Natural killer cell (primary cell): Measurements from ENCODE around the gene COP1. TPM values are rescaled to one million over a fixed set of nuclear protein-coding genes. Genes with fewer than 3 reads are reported as not detected.

Experiments used
- ATAC-seq, 3 donors: fragments of 150-1000 bp in 2 of 3; fragments of 200-7000 bp in 1 of 3; cut with Tn5 transposase; 1 replicate in 1 of 3; 2 replicates in 2 of 3; pipeline ENCODE4 v1.10.0; 2021; ENCODE audit warnings: mild to moderate bottlenecking in 2 of 3, moderate library complexity in 2 of 3
- DNase-seq, 2 donors: peaks; one replicate each; pipeline versions ENCODE4 v3.0.0 to v3.0.0-alpha.2; 2013 to 2021; ENCODE audit warnings: mixed read lengths in 1 of 2
- H3K27ac ChIP-seq: one replicate; pipeline ENCODE4 v1.5.1; 2013; ENCODE audit warnings: mild to moderate bottlenecking, low read length
- H3K27me3 ChIP-seq: one replicate; pipeline ENCODE4 v1.6.1; 2013; ENCODE audit warnings: low read length; ENCODE audit not compliant: control insufficient read depth, insufficient read depth
- H3K36me3 ChIP-seq: one replicate; pipeline ENCODE4 v1.6.1; 2013; ENCODE audit warnings: low read length; ENCODE audit not compliant: control insufficient read depth, insufficient read depth
- H3K4me1 ChIP-seq: one replicate; pipeline ENCODE4 v1.6.1; 2013; ENCODE audit warnings: low read length; ENCODE audit not compliant: control insufficient read depth, insufficient read depth
- H3K4me3 ChIP-seq: one replicate; pipeline ENCODE4 v1.5.1; 2013; ENCODE audit warnings: low read length
- H3K9me3 ChIP-seq: one replicate; pipeline ENCODE4 v1.6.1; 2013; ENCODE audit warnings: low read length; ENCODE audit not compliant: control insufficient read depth, insufficient read depth
- H3K27ac Mint-ChIP-seq, 2 donors: one replicate each; pipeline ENCODE4 v1.8.0; 2022; ENCODE audit warnings: mild to moderate bottlenecking in 2 of 2, mixed read lengths in 2 of 2, moderate library complexity in 1 of 2
- H3K27me3 Mint-ChIP-seq, 2 donors: one replicate each; pipeline ENCODE4 v1.8.0; 2022; ENCODE audit warnings: low read depth in 2 of 2, mixed read lengths in 2 of 2
- H3K36me3 Mint-ChIP-seq: one replicate; pipeline ENCODE4 v1.8.0; 2022; ENCODE audit warnings: mixed read lengths
- H3K4me1 Mint-ChIP-seq, 2 donors: one replicate each; pipeline ENCODE4 v1.8.0; 2022; ENCODE audit warnings: mixed read lengths in 2 of 2
- H3K4me3 Mint-ChIP-seq: one replicate; pipeline ENCODE4 v1.8.0; 2022; ENCODE audit warnings: mild to moderate bottlenecking, moderate library complexity, mixed read lengths
- H3K9me3 Mint-ChIP-seq, 2 donors: one replicate each; pipeline ENCODE4 v1.8.0; 2022; ENCODE audit warnings: mixed read lengths in 2 of 2
- WGBS: methylation state at CpG from one replicate; pipeline ENCODE4 v1.1.7; 2013; ENCODE audit warnings: missing lambda C conversion rate; ENCODE audit not compliant: insufficient coverage; 5-methylcytosine and 5-hydroxymethylcytosine counted together
- intact Hi-C: fragments of 100-400 bp; cut with micrococcal nuclease; formaldehyde crosslinking; loops from one replicate; pipeline ENCODE4 v1.14.2; 2022
- total RNA-seq, 4 donors: library from RNA; stranded (reverse); fragments of 120-200 nt in 1 of 4; gene quantifications; one replicate each; pipeline versions ENCODE4 v1.2.3 to v1.2.4, GENCODE V29; 2013 to 2022
- TF ChIP-seq, protein P1 (sequence below): fragments of 200-600 bp; IDR thresholded peaks from one replicate; pipeline ENCODE4 v1.8.0; 2022; ENCODE audit warnings: antibody characterized with exemption

COP1 gene
- total RNA-seq, 3 donors from 2014 or later (not counting 1 experiment from before 2014, with no cell fraction given): 56.2 to 70.9 (median 60.9) TPM

DNA sequence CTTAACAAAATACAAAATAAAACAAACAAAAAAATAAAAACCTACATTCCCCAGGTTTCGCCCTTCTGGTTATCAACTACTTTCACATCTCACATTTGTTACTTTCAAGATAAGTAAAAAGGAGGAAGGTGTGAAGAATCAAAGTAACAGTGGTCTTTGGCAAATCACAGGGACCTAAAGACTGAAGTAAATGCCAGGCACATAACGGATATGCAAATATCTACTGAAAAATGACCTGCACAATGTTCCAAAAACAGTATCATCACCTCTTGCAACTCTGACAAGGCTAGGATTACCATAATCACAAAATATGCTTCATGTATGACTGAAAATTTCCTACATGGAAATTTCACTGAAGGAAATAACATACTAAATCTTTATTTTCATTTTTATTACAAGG, 29.3 kb downstream of the COP1 start:
- WGBS: 25% methylated on average over 1 of the region's 2 CpGs
- H3K27me3 ChIP-seq: no peaks in the 10 kb centered on the region
- H3K4me3 ChIP-seq: no peak overlapping the region
- ATAC-seq (peak; percentile 55 to 75 (median 65)), DNase-seq (no peak)
- H3K4me1 ChIP-seq: peaks cover 4% of the 10 kb centered on the region
- peaks cover 15% of the 10 kb centered on the region for H3K36me3 ChIP-seq
- intact Hi-C loops: no loop called here
- H3K27ac Mint-ChIP-seq: peak overlapping the region; percentile 4 to 60
- peak overlapping the region; percentile 66 for H3K4me3 Mint-ChIP-seq
- H3K27ac ChIP-seq: no peak overlapping the region
- H3K4me1 Mint-ChIP-seq: peaks cover 35 to 43% of the 10 kb centered on the region in 2 donors
- no peaks in the 10 kb centered on the region for H3K36me3 Mint-ChIP-seq
- TF ChIP-seq, protein P1, sequence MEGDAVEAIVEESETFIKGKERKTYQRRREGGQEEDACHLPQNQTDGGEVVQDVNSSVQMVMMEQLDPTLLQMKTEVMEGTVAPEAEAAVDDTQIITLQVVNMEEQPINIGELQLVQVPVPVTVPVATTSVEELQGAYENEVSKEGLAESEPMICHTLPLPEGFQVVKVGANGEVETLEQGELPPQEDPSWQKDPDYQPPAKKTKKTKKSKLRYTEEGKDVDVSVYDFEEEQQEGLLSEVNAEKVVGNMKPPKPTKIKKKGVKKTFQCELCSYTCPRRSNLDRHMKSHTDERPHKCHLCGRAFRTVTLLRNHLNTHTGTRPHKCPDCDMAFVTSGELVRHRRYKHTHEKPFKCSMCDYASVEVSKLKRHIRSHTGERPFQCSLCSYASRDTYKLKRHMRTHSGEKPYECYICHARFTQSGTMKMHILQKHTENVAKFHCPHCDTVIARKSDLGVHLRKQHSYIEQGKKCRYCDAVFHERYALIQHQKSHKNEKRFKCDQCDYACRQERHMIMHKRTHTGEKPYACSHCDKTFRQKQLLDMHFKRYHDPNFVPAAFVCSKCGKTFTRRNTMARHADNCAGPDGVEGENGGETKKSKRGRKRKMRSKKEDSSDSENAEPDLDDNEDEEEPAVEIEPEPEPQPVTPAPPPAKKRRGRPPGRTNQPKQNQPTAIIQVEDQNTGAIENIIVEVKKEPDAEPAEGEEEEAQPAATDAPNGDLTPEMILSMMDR: no peak
- no peaks in the 10 kb centered on the region for H3K27me3 Mint-ChIP-seq
- H3K9me3 Mint-ChIP-seq: no peaks in the 10 kb centered on the region
- H3K9me3 ChIP-seq: no peaks in the 10 kb centered on the region

DNA sequence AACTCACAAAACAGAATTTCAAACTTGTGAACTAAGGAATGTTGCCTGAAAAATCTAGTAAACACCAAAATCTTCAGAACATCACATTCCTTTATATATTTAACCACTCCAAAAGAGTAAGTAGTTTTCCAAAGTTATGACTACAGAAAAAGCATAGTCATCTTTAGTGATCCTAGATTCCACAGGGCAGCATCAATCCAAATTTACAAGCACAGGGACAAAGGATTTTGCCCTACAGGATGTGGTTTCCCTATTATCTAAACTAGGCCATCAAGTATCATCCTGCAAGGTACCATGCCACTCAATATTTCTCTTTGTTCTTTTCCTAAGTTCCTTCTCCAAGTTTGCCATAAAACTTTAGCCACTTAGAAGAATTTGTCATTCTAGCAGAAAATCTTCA, 33.0 kb downstream of the COP1 start:
- TF ChIP-seq, protein P1: no peak
- Histone ChIP-seq H3K27me3 (no peaks in the 10 kb centered on the region), H3K4me1 (peaks cover 4% of the 10 kb centered on the region), H3K36me3 (peaks cover 18% of the 10 kb centered on the region), H3K9me3 (no peaks in the 10 kb centered on the region), H3K4me3 (no peak overlapping the region), H3K27ac (no peak overlapping the region)
- Mint-ChIP-seq H3K9me3 (no peaks in the 10 kb centered on the region), H3K4me1 (peaks cover 41 to 42% of the 10 kb centered on the region in 2 donors), H3K36me3 (no peaks in the 10 kb centered on the region), H3K4me3 (no peak overlapping the region), H3K27ac (peak overlapping the region in 1 of 2 donors; percentile 7), H3K27me3 (no peaks in the 10 kb centered on the region)
- ATAC-seq (no peak), DNase-seq (no peak)
- intact Hi-C loops: no loop called here

DNA sequence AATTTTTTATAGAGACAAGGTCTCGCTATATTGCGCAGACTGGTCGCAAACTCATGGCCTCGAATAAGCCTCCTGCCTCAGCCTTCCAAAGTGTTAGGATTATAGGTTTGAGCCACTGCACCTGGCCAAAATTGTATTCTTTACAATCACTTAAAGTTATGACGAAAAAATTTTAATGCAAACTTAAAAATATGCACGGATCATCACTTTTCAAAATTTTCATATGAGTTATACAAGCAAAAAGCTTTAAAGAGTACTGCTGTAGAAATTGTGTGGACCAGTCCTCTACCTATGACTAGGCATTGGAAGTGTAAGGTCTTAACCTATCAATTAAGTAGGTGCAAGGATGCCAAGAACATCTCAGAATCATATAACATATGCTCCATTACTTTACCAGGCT, 34.9 kb downstream of the COP1 start:
- Mint-ChIP-seq H3K27me3 (no peaks in the 10 kb centered on the region), H3K36me3 (no peaks in the 10 kb centered on the region), H3K4me1 (peaks cover 29 to 35% of the 10 kb centered on the region in 2 donors), H3K9me3 (no peaks in the 10 kb centered on the region), H3K4me3 (no peak overlapping the region), H3K27ac (no peak overlapping the region)
- Histone ChIP-seq H3K4me1 (no peaks in the 10 kb centered on the region), H3K4me3 (no peak overlapping the region), H3K9me3 (no peaks in the 10 kb centered on the region), H3K27ac (no peak overlapping the region), H3K27me3 (no peaks in the 10 kb centered on the region), H3K36me3 (peaks cover 16% of the 10 kb centered on the region)
- TF ChIP-seq, protein P1: no peak
- DNase-seq (no peak), ATAC-seq (no peak)
- intact Hi-C loops: no loop called here
- 98% methylated on average over 4 of the region's 6 CpGs for WGBS

DNA sequence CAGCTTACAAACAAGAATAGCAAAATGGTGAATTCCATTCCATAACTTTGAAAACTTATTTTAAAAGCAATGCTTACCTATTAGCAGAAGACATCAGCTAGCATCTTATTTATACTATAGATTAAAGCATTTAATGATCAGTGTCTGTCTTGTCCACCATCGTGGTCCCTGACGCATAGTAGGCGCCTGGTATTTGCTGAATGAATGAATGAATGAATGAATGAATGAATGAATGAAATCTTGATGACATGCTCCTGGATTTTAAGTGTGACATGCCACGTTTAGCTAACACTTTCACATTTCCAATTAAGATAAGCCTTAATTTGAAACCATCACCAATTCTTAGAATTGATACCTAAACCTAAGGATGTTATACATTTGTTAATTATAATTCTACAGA, 39.9 kb downstream of the COP1 start:
- H3K27ac Mint-ChIP-seq: no peak overlapping the region
- TF ChIP-seq, protein P1: no peak
- H3K27me3 Mint-ChIP-seq: no peaks in the 10 kb centered on the region
- Histone ChIP-seq H3K4me3 (no peak overlapping the region), H3K27me3 (no peaks in the 10 kb centered on the region), H3K36me3 (peaks cover 4% of the 10 kb centered on the region), H3K27ac (no peak overlapping the region), H3K4me1 (no peaks in the 10 kb centered on the region), H3K9me3 (no peaks in the 10 kb centered on the region)
- no peaks in the 10 kb centered on the region for H3K9me3 Mint-ChIP-seq
- no peaks in the 10 kb centered on the region for H3K36me3 Mint-ChIP-seq
- DNase-seq: no peak
- ATAC-seq: no peak
- intact Hi-C loops: no loop called here
- no peak overlapping the region for H3K4me3 Mint-ChIP-seq
- H3K4me1 Mint-ChIP-seq: peaks cover 34 to 45% of the 10 kb centered on the region in 2 donors
- 95% methylated on average over 3 of the region's 4 CpGs for WGBS
